ENCODE data around the gene SSR3. TPM values are rescaled to one million over a fixed set of nuclear protein-coding genes. Genes with fewer than 3 reads are reported as not detected.
"Not testable (repeated sequence)": the region's sequence is repeated elsewhere in the genome, so short reads cannot be mapped to it uniquely, and the experiment has no call there.

Gene SSR3
- total and polyA plus RNA-seq, 9 donors: 81.2 to 120 (median 96.4) TPM

GRCh38 chr3:156594219-156594683 lies 39.3 kb upstream of the SSR3 start:
- H3K27ac ChIP-seq (ENCODE audit: low read length): peak overlapping the region; percentile 44
- H3K27me3 ChIP-seq (ENCODE audit: control insufficient read depth, insufficient read depth, low read length): no peaks in the 10 kb centered on the region
- 38% methylated on average over 6 of the region's 7 CpGs for WGBS (ENCODE audit: insufficient coverage)
- H3K4me3 ChIP-seq (ENCODE audit: low read length): no peak overlapping the region
- DNase-seq: peak; percentile 20
- H3K36me3 ChIP-seq (ENCODE audit: control insufficient read depth, insufficient read depth, low read length): no peaks in the 10 kb centered on the region
- peaks cover 5% of the 10 kb centered on the region for H3K4me1 ChIP-seq (ENCODE audit: control insufficient read depth, insufficient read depth, low read length)
- H3K9me3 ChIP-seq (replicated peaks; ENCODE audit: control insufficient read depth, low read depth, low read length): no peaks in the 10 kb centered on the region

GRCh38 chr3:156593814-156594213 lies 38.9 kb upstream of the SSR3 start:
- Histone ChIP-seq H3K27ac (ENCODE audit: low read length) (peak overlapping the region; percentile 44), H3K4me3 (ENCODE audit: low read length) (no peak overlapping the region)

GRCh38 chr3:156589806-156590205 lies 34.9 kb upstream of the SSR3 start:
- H3K36me3 ChIP-seq (ENCODE audit: control insufficient read depth, insufficient read depth, low read length); DNase-seq; H3K4me1 ChIP-seq (ENCODE audit: control insufficient read depth, insufficient read depth, low read length); H3K27ac ChIP-seq (ENCODE audit: low read length); H3K4me3 ChIP-seq (ENCODE audit: low read length); H3K9me3 ChIP-seq (replicated peaks; ENCODE audit: control insufficient read depth, low read depth, low read length); H3K27me3 ChIP-seq (ENCODE audit: control insufficient read depth, insufficient read depth, low read length): not testable (repeated sequence)
- no CpG with 5 or more reads among the region's 5 CpGs for WGBS (ENCODE audit: insufficient coverage)

More at GRCh38 chr3:156593814-156594213, 38.9 kb upstream of the SSR3 start:
- Histone ChIP-seq H3K27me3 (ENCODE audit: control insufficient read depth, insufficient read depth, low read length) (no peaks in the 10 kb centered on the region), H3K9me3 (replicated peaks; ENCODE audit: control insufficient read depth, low read depth, low read length) (no peaks in the 10 kb centered on the region), H3K4me1 (ENCODE audit: control insufficient read depth, insufficient read depth, low read length) (peaks cover 5% of the 10 kb centered on the region), H3K36me3 (ENCODE audit: control insufficient read depth, insufficient read depth, low read length) (no peaks in the 10 kb centered on the region)
- no peak for DNase-seq

- Histone ChIP-seq H3K27me3 (ENCODE audit: control insufficient read depth, insufficient read depth, low read length) (no peaks in the 10 kb centered on the region), H3K4me3 (ENCODE audit: low read length) (no peak overlapping the region), H3K9me3 (replicated peaks; ENCODE audit: control insufficient read depth, low read depth, low read length) (no peaks in the 10 kb centered on the region), H3K36me3 (ENCODE audit: control insufficient read depth, insufficient read depth, low read length) (no peaks in the 10 kb centered on the region), H3K4me1 (ENCODE audit: control insufficient read depth, insufficient read depth, low read length) (no peaks in the 10 kb centered on the region), H3K27ac (ENCODE audit: low read length) (no peak overlapping the region)
- WGBS (ENCODE audit: insufficient coverage): no CpG with 5 or more reads among the region's 1 CpG
- peak; percentile 13 for DNase-seq
Measured at GRCh38 chr3:156587760-156588069, 32.8 kb upstream of the SSR3 start.

DNA sequence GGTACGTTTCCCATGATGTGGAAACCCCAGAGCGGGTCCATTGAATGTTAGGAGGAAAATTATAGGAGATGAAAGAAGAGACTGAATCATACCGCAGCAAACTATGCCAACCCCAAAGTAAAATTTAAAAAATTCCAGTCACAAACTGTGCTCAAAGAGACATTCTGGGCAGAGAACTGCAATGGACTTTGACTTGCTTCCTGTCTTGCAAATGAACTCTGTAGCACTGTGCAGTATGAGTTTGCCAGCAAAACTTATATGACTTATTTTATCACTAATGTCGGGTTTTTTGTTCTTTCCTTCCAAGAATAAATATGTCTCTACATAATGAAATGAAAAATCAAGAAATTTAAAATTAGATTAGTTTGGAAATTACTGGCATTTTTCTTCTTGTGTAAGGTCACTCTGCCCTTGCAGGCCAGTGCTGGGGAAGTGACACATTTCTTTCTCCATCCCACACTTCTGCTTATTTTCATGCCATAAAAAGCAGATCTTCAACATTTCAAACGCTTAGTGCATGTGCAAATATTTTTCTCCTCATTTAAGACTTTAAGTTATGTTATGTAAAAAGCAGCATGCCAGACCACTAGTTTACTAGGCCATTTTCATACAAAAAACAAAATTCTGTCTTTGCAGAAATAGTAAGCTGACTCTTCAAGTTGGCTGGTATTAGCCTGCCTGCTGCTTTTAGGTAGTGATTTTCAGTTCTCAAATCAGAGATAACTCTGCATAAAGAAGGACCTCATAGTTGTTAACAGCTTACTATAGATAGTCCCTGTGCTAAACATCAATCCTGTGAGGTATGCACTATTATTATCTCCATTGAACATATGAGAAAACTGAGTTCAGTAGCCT lies 32.2 kb upstream of the SSR3 start:
- Histone ChIP-seq H3K4me3 (ENCODE audit: low read length) (no peak overlapping the region), H3K27ac (ENCODE audit: low read length) (no peak overlapping the region), H3K27me3 (ENCODE audit: control insufficient read depth, insufficient read depth, low read length) (no peaks in the 10 kb centered on the region), H3K36me3 (ENCODE audit: control insufficient read depth, insufficient read depth, low read length) (no peaks in the 10 kb centered on the region), H3K4me1 (ENCODE audit: control insufficient read depth, insufficient read depth, low read length) (no peaks in the 10 kb centered on the region), H3K9me3 (replicated peaks; ENCODE audit: control insufficient read depth, low read depth, low read length) (no peaks in the 10 kb centered on the region)
- WGBS (ENCODE audit: insufficient coverage): no CpG with 5 or more reads among the region's 5 CpGs
- DNase-seq: peak; percentile 32

DNA sequence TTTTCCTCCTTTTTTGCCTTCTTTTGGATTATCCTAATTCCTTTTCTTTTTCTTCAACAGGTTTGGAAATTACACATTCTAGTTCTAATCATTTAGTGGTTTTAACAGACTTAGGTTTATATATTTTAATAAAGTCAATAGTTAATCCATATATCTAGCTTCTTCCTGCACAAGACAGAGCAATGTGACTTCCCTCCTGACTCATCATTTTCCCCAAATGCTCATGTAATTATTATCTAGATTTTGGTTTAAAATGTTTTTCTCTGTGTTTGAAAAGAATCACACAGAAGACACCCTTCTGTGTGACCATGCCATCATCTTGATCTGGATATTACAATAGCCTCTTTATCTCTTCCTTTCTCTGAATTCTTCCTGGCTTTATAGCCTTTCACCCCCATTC lies 28.6 kb upstream of the SSR3 start:
- Histone ChIP-seq H3K4me3 (ENCODE audit: low read length) (no peak overlapping the region), H3K27ac (ENCODE audit: low read length) (no peak overlapping the region), H3K4me1 (ENCODE audit: control insufficient read depth, insufficient read depth, low read length) (no peaks in the 10 kb centered on the region), H3K36me3 (ENCODE audit: control insufficient read depth, insufficient read depth, low read length) (no peaks in the 10 kb centered on the region), H3K27me3 (ENCODE audit: control insufficient read depth, insufficient read depth, low read length) (no peaks in the 10 kb centered on the region), H3K9me3 (replicated peaks; ENCODE audit: control insufficient read depth, low read depth, low read length) (no peaks in the 10 kb centered on the region)
- DNase-seq: no peak

DNA sequence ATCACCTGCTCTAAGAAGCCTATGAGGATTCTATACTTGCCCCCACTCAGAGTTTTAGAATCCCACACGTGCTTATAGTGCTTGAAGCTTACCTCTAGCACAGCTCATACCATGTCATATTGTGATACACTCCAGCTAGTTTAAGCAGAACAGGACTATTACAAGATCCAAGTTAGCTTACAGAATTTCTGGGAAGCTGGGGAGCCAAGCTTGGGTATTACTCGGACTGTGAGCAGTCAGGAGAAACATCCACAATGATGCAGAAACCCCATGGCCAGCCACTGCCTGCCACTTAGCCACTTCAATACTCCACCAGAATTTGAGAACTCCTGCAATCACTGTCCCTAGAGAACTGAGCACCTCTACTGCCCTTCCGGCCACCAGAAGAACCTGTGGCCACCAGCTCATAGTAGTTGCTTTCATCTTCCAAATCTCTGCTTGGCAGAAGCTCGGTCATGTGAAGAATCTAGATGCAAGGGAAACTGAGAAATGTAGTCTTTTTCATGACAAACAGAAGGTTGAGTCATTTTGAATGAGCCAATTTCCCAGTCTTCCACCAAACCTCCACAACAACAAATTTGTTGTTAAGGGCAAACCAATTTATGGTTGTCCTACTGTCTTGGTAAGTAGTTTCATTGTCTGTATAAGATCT lies 27.7 kb upstream of the SSR3 start:
- WGBS (ENCODE audit: insufficient coverage): 80% methylated on average over 2 of the region's 4 CpGs
- H3K36me3 ChIP-seq (ENCODE audit: control insufficient read depth, insufficient read depth, low read length): no peaks in the 10 kb centered on the region
- no peak overlapping the region for H3K4me3 ChIP-seq (ENCODE audit: low read length)
- no peak overlapping the region for H3K27ac ChIP-seq (ENCODE audit: low read length)
- H3K9me3 ChIP-seq (replicated peaks; ENCODE audit: control insufficient read depth, low read depth, low read length): no peaks in the 10 kb centered on the region
- DNase-seq: no peak
- H3K4me1 ChIP-seq (ENCODE audit: control insufficient read depth, insufficient read depth, low read length): no peaks in the 10 kb centered on the region
- no peaks in the 10 kb centered on the region for H3K27me3 ChIP-seq (ENCODE audit: control insufficient read depth, insufficient read depth, low read length)

- Histone ChIP-seq H3K36me3 (ENCODE audit: control insufficient read depth, insufficient read depth, low read length) (no peaks in the 10 kb centered on the region), H3K4me3 (ENCODE audit: low read length) (no peak overlapping the region), H3K27ac (ENCODE audit: low read length) (no peak overlapping the region), H3K9me3 (replicated peaks; ENCODE audit: control insufficient read depth, low read depth, low read length) (no peaks in the 10 kb centered on the region), H3K4me1 (ENCODE audit: control insufficient read depth, insufficient read depth, low read length) (no peaks in the 10 kb centered on the region), H3K27me3 (ENCODE audit: control insufficient read depth, insufficient read depth, low read length) (no peaks in the 10 kb centered on the region)
- DNase-seq: no peak
Measured at GRCh38 chr3:156581954-156582353, 27.0 kb upstream of the SSR3 start.

GRCh38 chr3:156581033-156581432 lies 26.1 kb upstream of the SSR3 start:
- Histone ChIP-seq H3K4me3 (ENCODE audit: low read length) (no peak overlapping the region), H3K4me1 (ENCODE audit: control insufficient read depth, insufficient read depth, low read length) (no peaks in the 10 kb centered on the region), H3K27me3 (ENCODE audit: control insufficient read depth, insufficient read depth, low read length) (no peaks in the 10 kb centered on the region), H3K27ac (ENCODE audit: low read length) (no peak overlapping the region), H3K9me3 (replicated peaks; ENCODE audit: control insufficient read depth, low read depth, low read length) (no peaks in the 10 kb centered on the region), H3K36me3 (ENCODE audit: control insufficient read depth, insufficient read depth, low read length) (no peaks in the 10 kb centered on the region)
- DNase-seq: no peak
- no CpG with 5 or more reads among the region's 4 CpGs for WGBS (ENCODE audit: insufficient coverage)

- H3K4me3 ChIP-seq (ENCODE audit: low read length): no peak overlapping the region
- H3K9me3 ChIP-seq (replicated peaks; ENCODE audit: control insufficient read depth, low read depth, low read length): no peaks in the 10 kb centered on the region
- H3K27ac ChIP-seq (ENCODE audit: low read length): no peak overlapping the region
- DNase-seq: peak; percentile 65
- H3K4me1 ChIP-seq (ENCODE audit: control insufficient read depth, insufficient read depth, low read length): no peaks in the 10 kb centered on the region
- no peaks in the 10 kb centered on the region for H3K27me3 ChIP-seq (ENCODE audit: control insufficient read depth, insufficient read depth, low read length)
- WGBS (ENCODE audit: insufficient coverage): no CpG with 5 or more reads among the region's 2 CpGs
- no peaks in the 10 kb centered on the region for H3K36me3 ChIP-seq (ENCODE audit: control insufficient read depth, insufficient read depth, low read length)
Measured at GRCh38 chr3:156579427-156579851, 24.5 kb upstream of the SSR3 start.
